Epidermal melanocyte (primary cell): ENCODE measurements around the gene STT3A.

Source experiments
- DNase-seq: peaks from one replicate; pipeline ENCODE4 v3.0.0; 2011; ENCODE audit warnings: low spot score; ENCODE audit not compliant: insufficient read length

Gene STT3A

GRCh38 chr11:125662689-125663088, 70.0 kb downstream of the STT3A start:
- DNase-seq = no peak

GRCh38 chr11:125663910-125664309, 71.3 kb downstream of the STT3A start:
- no peak for DNase-seq

GRCh38 chr11:125667151-125667550, 74.5 kb downstream of the STT3A start:
- DNase-seq = no peak

GRCh38 chr11:125670172-125670571, 77.5 kb downstream of the STT3A start:
- DNase-seq = no peak

- DNase-seq = no peak
Measured at GRCh38 chr11:125671561-125671960, 78.9 kb downstream of the STT3A start.
